Prostate gland (tissue), 2 donors: ENCODE data around the gene CCSER2. TPM values are rescaled to one million over a fixed set of nuclear protein-coding genes. Genes with fewer than 3 reads are reported as not detected.

ENCODE experiments used
- DNase-seq: peaks from one replicate; pipeline ENCODE4 v3.0.0-alpha.2; 2019; ENCODE audit warnings: low spot score
- H3K27ac ChIP-seq, 2 donors: fragments of 200-600 bp; sonication (generic); 2 replicates each; pipeline ENCODE4 v1.5.1; 2017 to 2019
- H3K27me3 ChIP-seq: fragments of 200-600 bp; sonication (generic); replicated peaks from 2 replicates; pipeline ENCODE4 v1.5.1; 2019; ENCODE audit not compliant: insufficient read depth
- H3K36me3 ChIP-seq, 2 donors: fragments of 200-600 bp; sonication (generic); 1 replicate in 1 of 2; 2 replicates in 1 of 2; pipeline versions ENCODE4 v1.5.1 to v1.8.1; 2017 to 2019
- H3K4me1 ChIP-seq: fragments of 200-600 bp; sonication (generic); replicated peaks from 2 replicates; pipeline ENCODE4 v1.5.1; 2019
- H3K4me3 ChIP-seq, 2 donors: fragments of 200-600 bp; sonication (generic); 2 replicates each; pipeline ENCODE4 v1.5.1; 2017 to 2019
- H3K9me3 ChIP-seq: fragments of 200-600 bp; sonication (generic); 2 replicates; pipeline ENCODE4 v1.5.1; 2017
- POLR2A ChIP-seq: fragments of 450-650 bp; IDR thresholded peaks from one replicate; pipeline ENCODE4 v1.6.1; 2016; ENCODE audit warnings: antibody characterized with exemption, mild to moderate bottlenecking
- POLR2AphosphoS5 ChIP-seq: sonication (generic); formaldehyde crosslinking; IDR thresholded peaks from one replicate; pipeline ENCODE4 v1.6.1; 2017; ENCODE audit warnings: antibody characterized with exemption
- WGBS: methylation state at CpG from one replicate; pipeline ENCODE4 v1.1.5; 2018; 5-methylcytosine and 5-hydroxymethylcytosine counted together
- intact Hi-C: fragments of 100-400 bp; cut with DNase I; formaldehyde crosslinking; loops from one replicate; pipeline ENCODE4 v1.14.2; 2022
- total RNA-seq, 2 donors: library from RNA; depleted of rRNA; stranded (reverse); fragments of >200 nt; gene quantifications; one replicate each; pipeline ENCODE4 v1.1.0, GENCODE V29; 2016
- TF ChIP-seq, protein P1 (sequence below), 4 experiments: fragments of 200-600 bp in 2 of 4; fragments of 450-650 bp in 2 of 4; sonication (generic) in 2 of 4; IDR thresholded peaks; 1 replicate in 3 of 4; 2 replicates in 1 of 4; pipeline ENCODE4 v1.5.1; 2016 to 2019; ENCODE audit warnings: antibody characterized with exemption in 4 of 4, mild to moderate bottlenecking in 2 of 4, moderate library complexity in 2 of 4

The CCSER2 gene
- total RNA-seq, 2 donors from 2014 or later: 30.4 to 53.6 TPM

DNA sequence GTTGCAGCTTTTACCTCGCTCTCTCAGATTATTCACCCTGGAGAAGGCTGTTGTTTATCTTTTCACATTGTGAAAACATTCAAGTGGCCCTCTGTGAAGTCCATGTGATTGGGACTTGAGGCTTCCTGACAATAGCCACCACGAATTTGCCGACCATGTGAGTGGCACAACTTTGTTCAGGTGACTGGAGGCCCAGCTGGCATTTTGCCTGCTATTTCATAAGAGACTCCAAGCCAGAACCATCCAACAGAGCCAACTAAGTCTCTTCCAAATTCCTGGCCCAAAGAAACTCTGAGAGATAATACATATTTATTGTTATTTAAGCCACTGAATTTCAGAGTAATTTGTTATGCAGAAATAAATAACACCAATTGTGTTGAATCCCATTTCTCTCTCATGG lies 38.2 kb upstream of the CCSER2 start:
- no peaks in the 10 kb centered on the region for H3K9me3 ChIP-seq
- H3K4me1 ChIP-seq: no peaks in the 10 kb centered on the region
- H3K27ac ChIP-seq: no peak overlapping the region
- no peak for DNase-seq
- TF ChIP-seq, protein P1, sequence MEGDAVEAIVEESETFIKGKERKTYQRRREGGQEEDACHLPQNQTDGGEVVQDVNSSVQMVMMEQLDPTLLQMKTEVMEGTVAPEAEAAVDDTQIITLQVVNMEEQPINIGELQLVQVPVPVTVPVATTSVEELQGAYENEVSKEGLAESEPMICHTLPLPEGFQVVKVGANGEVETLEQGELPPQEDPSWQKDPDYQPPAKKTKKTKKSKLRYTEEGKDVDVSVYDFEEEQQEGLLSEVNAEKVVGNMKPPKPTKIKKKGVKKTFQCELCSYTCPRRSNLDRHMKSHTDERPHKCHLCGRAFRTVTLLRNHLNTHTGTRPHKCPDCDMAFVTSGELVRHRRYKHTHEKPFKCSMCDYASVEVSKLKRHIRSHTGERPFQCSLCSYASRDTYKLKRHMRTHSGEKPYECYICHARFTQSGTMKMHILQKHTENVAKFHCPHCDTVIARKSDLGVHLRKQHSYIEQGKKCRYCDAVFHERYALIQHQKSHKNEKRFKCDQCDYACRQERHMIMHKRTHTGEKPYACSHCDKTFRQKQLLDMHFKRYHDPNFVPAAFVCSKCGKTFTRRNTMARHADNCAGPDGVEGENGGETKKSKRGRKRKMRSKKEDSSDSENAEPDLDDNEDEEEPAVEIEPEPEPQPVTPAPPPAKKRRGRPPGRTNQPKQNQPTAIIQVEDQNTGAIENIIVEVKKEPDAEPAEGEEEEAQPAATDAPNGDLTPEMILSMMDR (IDR thresholded peaks at IDR 0.05): no peak
- TF ChIP-seq POLR2AphosphoS5 (no peak), POLR2A (no peak)
- 74% methylated on average over 3 of the region's 3 CpGs for WGBS
- intact Hi-C loops: no loop called here
- no peaks in the 10 kb centered on the region for H3K36me3 ChIP-seq
- H3K27me3 ChIP-seq: no peaks in the 10 kb centered on the region
- H3K4me3 ChIP-seq: no peak overlapping the region

DNA sequence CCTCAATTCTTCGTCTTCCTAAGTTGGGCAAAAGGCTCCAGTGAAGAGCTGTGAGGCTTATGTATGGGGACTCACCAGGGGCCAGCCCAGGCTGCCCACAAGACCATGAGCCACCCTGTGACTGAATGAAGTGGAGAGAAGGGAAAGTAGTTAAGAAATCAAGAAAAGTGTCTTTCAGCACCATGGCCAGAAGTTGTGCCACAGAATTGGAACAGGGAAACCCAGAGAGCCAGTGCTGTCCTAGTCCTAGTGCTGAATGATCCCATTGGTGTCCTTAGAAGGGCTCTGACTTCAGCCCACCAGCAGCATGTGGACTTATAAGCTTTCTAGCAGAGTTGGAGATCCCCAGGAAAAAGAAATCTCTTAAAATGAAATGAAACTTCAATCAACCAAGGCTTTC lies 37.0 kb upstream of the CCSER2 start:
- Histone ChIP-seq H3K4me3 (no peak overlapping the region), H3K36me3 (no peaks in the 10 kb centered on the region), H3K27ac (no peak overlapping the region), H3K9me3 (no peaks in the 10 kb centered on the region), H3K27me3 (no peaks in the 10 kb centered on the region), H3K4me1 (no peaks in the 10 kb centered on the region)
- TF ChIP-seq POLR2AphosphoS5 (no peak), POLR2A (no peak)
- TF ChIP-seq, protein P1 (IDR thresholded peaks at IDR 0.05): no peak
- WGBS: 22% methylated on average over 1 of the region's 1 CpG
- intact Hi-C loops: no loop called here
- DNase-seq: no peak

DNA sequence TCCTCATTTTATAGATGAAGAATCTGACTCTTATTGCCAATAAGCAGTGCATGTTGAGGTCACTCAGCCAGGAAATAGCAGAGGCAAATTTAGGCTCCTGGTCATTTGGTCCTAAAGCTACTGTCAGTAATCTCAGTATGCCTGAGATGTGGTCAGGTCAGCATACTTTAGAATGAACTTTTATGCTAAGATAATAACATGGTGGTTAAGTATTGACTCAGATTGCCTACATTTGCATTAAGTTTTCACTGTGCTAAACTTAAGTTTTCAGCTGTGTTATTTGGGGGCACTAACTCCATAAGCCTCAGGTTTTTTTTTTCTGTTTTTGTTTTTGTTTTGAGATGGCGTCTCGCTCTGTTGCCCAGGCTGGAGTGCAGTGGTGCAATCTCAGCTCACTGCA lies 35.9 kb upstream of the CCSER2 start:
- 100% methylated on average over 2 of the region's 2 CpGs for WGBS
- DNase-seq: no peak
- Histone ChIP-seq H3K4me1 (no peaks in the 10 kb centered on the region), H3K27ac (no peak overlapping the region), H3K9me3 (no peaks in the 10 kb centered on the region), H3K4me3 (no peak overlapping the region), H3K27me3 (no peaks in the 10 kb centered on the region), H3K36me3 (no peaks in the 10 kb centered on the region)
- TF ChIP-seq POLR2A: no peak
- no peak for TF ChIP-seq POLR2AphosphoS5
- TF ChIP-seq, protein P1 (IDR thresholded peaks at IDR 0.05): no peak
- intact Hi-C loops: no loop called here

DNA sequence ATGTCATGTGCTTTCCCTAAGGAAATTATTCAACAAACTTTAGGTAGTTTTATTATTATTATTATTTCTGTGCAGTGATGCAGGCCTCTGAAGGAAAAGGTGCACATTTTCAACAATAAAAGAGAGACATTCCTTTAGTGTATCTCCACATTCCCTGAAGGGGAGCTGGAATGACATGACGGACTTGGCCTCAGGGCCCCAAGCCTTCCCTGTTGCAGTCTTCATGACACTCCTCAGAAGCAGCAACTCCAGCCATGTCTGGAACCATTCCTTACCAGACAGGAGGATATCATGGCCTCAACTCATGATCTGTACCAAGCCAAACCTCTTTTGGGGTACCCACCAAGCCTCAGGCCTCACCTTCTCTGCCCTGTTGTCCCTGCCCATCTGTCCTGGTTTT lies 35.2 kb upstream of the CCSER2 start:
- no peaks in the 10 kb centered on the region for H3K4me1 ChIP-seq
- H3K27me3 ChIP-seq: no peaks in the 10 kb centered on the region
- no peak for TF ChIP-seq POLR2A
- TF ChIP-seq POLR2AphosphoS5: no peak
- TF ChIP-seq, protein P1 (IDR thresholded peaks at IDR 0.05): no peak
- H3K36me3 ChIP-seq: no peaks in the 10 kb centered on the region
- H3K9me3 ChIP-seq: no peaks in the 10 kb centered on the region
- DNase-seq: no peak
- no peak overlapping the region for H3K4me3 ChIP-seq
- 89% methylated on average over 1 of the region's 1 CpG for WGBS
- no peak overlapping the region for H3K27ac ChIP-seq
- intact Hi-C loops: no loop called here

DNA sequence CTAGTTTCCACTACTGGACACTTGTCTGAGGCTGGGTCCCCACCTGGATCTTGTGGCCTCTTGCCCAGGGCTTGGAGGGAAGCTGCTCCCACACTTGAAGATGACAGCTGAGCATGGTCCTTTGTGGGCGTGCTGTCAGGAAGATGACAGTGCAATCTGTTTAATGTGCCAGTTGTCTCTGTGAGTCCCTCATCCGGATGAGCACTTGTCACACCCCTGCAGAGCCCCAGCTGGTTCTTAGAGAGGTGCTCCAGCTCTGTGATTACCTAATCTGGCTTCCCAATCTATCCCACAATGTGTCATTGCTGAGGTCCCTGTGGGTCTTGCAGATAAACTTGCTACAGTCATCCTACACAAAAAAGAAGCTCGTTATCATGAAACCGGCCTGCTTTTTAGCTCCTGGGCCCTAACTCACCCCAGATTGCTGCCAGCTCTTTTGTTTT lies 34.8 kb upstream of the CCSER2 start:
- no peaks in the 10 kb centered on the region for H3K36me3 ChIP-seq
- no peaks in the 10 kb centered on the region for H3K4me1 ChIP-seq
- intact Hi-C loops: no loop called here
- H3K27ac ChIP-seq: no peak overlapping the region
- H3K4me3 ChIP-seq: no peak overlapping the region
- no peak for DNase-seq
- WGBS: 39% methylated on average over 4 of the region's 4 CpGs
- no peak for TF ChIP-seq POLR2A
- no peak for TF ChIP-seq POLR2AphosphoS5
- TF ChIP-seq, protein P1 (IDR thresholded peaks at IDR 0.05): no peak
- no peaks in the 10 kb centered on the region for H3K9me3 ChIP-seq
- no peaks in the 10 kb centered on the region for H3K27me3 ChIP-seq
